HG03135 (cell line): ENCODE data around the gene SPTAN1.
"Not testable (repeated sequence)": the region's sequence is repeated elsewhere in the genome, so short reads cannot be mapped to it uniquely, and the experiment has no call there.

Experiments
- ATAC-seq: cut with Tn5 transposase; IDR thresholded peaks from one replicate; pipeline ENCODE4 v1.9.1; 2021; ENCODE audit warnings: mild to moderate bottlenecking, moderate library complexity; ENCODE audit not compliant: unreplicated experiment

SPTAN1 gene

DNA sequence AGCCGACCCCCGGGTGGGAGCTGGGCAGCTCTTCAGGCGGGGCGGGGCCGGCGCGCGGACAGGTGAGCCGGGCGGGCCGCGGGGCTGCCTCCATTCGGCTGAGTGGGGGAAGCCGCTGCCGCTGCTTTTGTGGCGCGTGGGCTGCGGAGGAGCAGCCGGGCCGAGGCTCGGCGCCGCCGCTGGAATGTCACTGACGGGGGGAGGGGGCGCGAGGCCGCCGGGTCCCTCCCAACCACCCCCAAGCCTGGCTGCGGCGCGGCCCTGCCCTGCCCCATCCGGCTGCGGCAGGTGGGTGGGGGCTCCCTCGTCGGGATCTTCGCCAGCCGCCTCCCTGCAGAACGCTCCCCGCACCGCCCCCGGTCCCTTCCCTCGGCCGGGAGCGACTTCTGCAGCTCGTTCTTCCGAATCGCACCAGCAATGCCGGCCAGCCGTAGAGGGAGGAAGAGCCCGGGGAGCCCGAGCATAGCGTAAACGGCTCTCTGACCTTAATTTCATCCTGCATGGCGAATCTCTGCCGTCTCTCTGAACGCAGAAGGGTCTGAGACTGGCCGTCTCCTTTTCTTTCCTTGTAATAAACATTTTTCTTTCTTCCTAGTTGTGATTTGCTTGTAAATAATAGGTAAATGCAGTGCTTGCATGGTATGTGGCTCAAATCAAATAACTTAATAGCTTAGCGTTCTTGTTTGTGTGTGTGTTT, 505 bp downstream of the SPTAN1 start:
- ATAC-seq = peak; percentile 25

DNA sequence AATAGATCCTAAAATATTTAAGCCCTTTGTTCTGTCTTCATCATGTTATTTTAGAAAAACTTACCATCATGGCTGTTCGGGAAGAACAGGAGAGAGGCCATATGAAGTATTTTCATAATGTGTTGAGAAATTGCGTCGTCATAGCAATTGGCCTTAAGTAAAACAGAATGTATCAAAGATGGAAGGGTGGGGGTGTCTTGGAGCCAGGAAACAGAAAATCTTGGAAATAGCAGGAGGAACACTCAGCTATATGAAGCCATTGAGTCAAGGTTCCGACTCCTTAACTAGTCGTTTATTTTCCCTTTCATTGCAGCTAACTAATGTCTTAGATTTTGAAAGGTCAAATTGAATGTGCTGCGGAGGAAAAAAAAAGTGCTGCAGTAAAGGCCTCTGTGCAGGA, 1.3 kb downstream of the SPTAN1 start:
- no peak for ATAC-seq

DNA sequence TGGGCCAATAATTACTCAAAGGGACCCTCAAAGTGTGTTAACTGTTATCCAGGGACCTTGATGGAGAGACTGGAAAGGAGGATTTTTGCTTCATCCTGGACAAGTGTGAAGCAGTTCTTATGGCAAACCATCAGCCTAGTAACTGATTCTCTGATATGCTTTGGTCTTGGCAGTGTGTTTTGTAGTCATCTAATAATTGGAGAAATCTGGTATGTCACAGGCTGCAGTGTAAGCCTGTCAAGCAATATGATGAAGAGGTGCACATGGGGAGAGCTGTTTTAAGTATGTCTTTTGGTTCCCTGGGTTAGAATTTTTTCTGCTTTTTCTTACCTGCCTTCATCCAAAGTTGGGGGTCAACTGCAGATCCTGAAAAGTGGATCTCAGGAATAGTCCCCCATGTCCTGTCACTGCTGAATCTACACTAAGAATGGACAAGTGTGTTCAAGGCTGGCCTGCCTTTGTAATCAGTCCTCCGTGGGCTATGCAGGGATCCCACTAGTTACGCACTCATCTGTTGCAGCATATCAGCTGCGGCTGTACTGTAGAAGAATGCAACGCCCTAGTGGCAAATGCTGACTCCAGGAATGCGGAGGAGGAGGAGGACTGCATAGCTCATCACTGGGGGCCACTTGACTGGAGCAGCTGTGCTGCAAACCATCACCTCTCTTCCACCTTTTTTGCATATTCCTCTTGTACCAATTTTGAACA, 1.9 kb downstream of the SPTAN1 start:
- no peak for ATAC-seq

DNA sequence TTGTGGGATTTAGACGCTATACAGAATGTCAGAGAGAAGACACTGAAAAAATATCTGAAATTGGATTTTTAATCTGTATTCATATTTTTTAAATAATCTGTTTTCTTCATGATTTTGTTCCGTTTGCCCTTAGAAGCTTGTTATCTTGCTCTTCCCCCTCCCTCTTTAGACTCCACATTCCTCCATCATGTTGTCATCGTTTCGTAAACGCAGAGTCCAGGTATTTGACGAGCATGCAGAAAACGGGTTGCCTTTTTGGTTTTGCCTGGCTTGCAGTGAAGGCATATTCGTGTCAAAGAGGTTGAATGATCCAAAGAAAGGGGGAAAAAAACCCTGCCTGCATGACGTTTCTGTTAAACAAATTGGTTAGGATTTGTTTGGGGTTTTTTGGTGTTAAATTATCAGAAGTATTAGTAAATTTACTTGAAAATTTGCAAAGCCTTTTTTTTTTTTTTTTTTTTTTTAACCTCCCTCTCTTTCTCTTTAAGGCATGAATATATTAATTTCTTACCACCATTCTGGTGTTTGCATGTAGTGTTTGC, 2.9 kb downstream of the SPTAN1 start:
- ATAC-seq = no peak

DNA sequence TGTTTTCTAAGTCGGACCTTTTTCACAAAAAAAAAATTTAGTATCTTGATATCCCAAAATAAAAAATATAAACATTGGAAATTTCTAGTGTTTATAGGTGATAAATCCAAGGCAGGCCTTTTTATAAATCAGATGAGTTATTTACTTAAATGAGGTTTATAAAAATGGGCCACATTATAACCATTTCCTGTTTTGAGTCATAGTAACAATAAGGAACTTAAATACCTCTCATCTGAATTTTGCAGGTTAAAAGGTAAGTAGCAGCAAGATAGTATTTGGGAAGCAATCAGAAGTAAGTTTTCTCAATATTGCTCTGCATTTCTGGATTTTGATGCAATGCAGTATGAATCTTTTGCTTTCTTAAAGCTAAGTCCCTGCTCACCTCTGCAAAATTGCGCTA, 3.9 kb downstream of the SPTAN1 start:
- no peak for ATAC-seq

DNA sequence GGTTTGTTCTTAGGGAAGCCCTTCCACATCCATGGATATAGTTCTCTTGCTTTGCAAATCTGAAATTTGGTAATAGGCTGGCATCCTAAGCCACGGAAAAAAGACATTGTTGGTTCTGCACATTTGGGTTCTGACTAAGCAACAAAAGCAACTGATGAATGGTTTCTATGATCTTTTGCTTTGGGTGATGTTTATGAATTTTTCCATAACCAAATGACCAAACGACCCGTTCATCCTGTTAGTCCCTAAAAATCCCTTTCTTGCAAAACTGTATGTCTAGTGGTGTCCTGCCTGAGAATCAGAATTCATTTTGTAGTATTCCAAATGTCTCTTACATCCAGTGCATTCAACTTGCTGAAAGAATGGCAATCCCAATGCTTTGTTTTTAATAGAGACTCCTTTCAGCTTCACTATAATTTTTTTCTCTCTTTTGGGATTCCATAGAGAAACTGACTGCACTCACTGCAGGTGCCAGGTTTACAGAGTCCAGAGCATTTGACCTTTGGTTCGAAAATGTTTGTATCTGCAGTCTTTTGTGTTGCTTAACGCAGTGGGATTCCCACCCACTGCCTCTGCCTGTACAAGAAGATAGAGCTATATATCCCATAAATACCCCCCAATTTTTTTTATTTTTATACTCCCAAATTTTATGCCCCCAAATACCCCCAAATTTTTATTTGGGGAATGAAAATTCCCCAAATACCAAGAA, 4.7 kb downstream of the SPTAN1 start:
- ATAC-seq = no peak

DNA sequence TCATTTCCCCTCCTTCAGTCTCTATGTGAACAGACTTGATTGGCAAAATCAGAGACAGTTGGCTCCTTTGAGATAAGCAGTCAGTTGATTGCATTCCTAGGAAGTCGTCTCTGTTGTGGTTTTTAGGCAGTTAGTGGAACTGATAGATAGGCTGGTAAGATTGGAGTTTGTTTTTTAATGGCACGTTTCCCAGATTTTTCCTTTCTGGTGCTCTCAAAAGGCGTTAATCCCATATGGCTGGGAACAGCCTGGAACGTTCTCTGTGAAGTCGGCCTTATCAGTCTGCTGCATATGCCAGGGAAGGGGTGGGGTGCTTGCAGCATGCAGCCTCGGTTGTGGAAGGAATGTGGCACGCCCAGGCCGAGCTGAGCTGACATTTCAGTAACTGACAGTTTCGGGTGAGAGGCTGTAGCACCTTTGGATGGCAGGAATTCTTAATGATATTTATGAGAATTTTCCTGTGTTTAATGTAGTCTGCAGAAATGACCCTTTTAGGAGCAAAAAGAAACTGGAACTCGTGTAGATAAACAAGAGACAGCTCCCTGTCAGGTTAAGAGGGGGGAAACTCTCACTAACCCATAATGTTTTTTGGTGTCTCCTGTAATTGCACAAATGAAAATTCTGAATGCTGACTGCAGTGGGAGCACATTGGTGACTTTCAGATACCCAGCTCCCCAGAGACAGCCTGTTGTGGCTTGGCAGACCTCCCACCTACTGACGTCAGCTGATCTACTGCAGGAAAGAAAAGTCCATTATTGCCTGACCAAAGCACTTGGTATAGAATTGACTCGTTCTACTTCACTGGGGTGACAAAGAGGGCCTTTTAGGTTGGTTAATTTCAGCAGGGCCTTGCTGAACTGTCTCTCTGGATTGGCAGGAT, 6.3 kb downstream of the SPTAN1 start:
- ATAC-seq = peak; percentile 72

DNA sequence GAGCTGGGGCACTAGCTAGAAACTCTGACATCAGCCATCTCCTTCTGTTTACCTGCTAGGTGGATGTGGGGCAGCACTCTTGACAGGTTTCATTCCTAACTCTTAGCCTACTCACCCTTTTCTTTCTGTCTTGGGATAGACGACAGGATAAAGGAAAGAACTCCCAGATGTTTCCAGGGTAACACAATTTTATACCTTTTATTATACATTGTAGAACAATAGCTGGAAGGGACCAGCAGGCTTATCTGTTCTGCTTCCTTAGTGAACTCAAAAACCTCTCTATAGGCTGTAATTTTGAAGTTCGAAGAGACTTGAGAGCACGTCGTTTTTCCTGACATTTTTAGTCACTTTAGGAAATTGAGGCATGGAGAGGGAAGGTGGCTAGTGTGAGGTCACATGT, 13.2 kb downstream of the SPTAN1 start:
- ATAC-seq = no peak

DNA sequence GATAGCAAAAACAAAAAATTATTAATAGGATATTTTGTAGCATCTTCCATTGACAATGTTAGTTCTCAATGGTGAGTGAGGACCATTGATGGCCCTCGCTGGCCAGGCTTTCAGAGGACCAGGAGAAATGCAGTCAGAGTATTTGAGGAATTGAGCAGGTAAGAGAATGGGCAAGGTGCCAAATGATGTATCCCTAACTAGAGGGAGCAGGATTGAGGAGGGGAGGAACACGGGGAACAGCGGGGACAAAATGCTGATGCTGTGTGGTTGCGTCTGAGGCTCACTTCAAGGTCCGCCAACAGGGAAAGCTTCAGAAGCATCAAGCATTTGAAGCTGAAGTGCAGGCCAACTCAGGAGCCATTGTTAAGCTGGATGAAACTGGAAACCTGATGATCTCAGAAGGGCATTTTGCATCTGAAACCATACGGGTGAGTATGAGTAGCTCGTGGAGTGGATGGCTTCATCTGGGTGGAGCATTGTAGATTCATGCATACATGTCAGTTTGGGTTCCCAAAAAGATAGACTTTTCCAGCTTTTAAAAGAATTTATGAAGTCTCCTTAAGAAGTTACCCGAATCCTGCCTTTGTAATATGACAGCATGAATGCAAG, 16.2 kb downstream of the SPTAN1 start:
- no peak for ATAC-seq

DNA sequence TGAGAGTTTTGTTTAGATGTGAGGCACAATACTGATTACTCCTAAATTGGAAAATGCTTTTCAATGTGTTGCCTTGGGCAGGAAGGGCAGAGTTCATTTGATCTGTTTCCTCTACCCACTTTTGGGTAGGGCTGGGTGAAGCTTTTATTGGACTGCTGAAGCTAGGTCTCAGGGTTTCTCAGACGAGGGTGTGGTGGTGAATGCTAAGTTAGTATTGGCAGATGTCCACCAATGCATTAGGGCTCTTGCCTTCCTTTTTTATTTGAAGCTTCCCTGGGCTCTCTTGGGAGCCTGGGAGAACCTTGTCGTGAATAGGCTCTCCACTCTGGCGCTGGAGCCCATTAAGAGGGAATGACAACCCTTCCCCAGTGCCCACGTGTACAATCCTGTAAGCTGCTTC, 23.1 kb downstream of the SPTAN1 start:
- no peak for ATAC-seq

DNA sequence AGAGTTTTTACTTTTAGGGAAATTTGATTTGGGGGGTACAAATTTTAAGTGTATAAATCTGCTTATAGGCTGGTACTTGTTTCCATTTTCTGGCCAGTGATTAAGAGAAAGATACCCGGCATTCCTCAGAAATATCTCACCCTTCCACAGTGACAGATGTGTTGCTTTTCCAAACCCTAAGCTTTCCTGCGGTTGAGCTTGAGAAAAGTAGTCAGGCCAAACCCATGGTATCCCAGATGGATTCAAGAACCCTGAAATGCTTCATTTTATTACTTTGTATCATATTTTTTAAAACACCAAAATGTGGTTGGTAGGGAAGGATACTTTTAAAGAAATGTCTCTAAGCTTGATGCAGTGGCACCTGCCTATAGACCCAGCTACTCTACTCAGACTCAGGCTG, 23.5 kb downstream of the SPTAN1 start:
- ATAC-seq = no peak

DNA sequence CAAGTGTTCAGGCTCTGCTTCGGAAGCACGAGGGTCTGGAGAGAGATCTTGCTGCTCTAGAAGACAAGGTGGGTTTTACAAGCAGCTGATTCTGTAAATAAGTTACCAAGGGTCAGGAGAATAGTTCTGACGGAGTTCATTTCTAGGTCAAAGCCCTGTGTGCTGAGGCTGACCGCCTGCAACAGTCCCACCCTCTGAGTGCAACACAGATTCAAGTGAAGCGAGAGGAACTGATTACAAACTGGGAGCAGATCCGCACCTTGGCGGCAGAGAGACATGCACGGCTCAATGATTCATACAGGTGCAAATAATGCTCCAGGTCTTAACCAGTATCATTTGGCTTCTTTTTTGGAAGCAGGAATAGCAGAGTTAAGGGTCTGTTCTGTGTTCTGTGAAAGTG, 24.8 kb downstream of the SPTAN1 start:
- ATAC-seq = no peak

DNA sequence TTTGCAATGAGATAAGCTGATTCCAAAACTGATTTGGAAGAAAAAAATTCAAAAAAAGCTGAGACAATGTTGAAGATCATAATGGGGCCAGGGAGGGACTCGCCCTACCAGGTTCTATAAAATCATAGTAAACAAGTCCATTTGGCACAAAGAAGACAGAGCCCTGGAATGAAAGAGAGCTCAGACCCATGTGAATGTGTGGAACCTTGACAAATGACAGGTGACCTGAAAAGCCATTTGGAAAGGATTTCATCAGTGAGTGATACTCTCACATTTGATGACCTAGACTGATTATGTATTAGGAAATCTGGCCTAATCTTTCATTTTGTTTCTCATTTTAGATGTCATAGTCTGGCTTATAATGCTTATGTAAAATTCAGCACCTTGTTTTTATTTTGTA, 26.8 kb downstream of the SPTAN1 start:
- ATAC-seq = no peak

DNA sequence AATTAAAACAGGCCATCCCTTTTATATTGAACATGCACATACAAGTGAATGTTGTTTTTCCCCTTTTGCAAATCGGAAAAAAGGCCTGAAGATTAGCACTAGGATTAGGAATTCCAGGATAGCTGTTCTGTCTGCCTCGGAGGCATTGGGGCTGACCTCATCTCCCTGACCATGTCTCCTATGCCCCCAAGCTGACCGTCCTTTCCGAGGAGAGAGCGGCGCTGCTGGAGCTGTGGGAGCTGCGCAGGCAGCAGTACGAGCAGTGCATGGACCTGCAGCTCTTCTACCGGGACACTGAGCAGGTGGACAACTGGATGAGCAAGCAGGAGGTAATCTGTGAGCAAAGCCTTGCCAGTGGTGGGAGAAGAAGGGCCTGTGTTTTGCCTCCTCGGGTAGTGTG, 28.3 kb downstream of the SPTAN1 start:
- no peak for ATAC-seq

DNA sequence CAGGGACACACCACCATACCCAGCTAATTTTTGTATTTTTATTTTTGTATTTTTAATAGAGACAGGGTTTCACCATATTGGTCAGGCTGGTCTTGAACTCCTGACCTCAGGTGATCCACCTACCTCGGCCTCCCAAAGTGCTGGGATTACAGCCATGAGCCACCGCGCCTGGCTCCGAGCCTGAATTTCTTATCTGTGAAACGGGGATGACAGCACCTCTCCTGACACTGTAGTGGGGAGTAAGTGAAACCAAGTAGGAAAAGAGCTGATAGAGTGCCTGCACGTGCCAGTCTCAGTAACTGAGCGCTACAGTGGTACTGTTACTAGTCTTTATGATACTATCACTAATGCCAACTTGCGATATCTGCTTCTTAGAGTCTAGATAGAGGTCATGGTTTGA, 32.8 kb downstream of the SPTAN1 start:
- not testable (repeated sequence) for ATAC-seq

DNA sequence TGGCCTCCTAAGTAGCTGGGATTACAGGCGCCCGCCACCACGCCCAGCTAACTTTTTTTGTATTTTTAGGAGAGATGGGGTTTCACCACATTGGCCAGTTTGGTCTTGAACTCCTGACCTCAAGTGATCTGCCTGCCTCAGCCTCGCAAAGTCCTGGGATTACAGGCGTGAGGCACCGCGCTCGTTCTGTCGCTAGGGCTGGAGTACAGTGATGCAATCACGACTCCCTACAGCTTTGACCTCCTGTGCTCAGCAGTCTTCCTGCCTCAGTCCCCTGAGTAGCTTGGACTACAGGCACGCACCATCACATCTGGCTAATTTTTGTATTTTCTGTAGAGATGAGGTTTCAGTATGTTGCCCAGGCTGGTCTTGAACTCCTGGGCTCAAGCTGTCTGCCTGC, 34.5 kb downstream of the SPTAN1 start:
- not testable (repeated sequence) for ATAC-seq

DNA sequence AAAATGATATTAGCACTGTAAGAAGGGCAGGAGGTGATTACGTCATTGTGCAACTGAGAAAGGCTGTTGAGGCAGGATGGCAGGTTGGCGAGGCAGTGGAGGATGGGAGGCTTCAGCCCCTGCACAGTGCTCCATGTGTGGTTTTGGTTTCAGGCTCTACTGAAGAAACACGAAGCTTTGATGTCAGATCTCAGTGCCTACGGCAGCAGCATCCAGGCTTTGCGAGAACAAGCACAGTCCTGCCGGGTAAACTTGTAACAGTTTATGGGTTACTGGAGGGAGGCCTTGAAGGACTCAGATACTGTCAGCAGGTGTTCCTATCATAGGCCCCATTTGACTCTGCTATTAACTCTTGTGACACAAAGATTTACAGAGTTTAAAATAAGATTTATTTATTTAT, 35.1 kb downstream of the SPTAN1 start:
- ATAC-seq = no peak

DNA sequence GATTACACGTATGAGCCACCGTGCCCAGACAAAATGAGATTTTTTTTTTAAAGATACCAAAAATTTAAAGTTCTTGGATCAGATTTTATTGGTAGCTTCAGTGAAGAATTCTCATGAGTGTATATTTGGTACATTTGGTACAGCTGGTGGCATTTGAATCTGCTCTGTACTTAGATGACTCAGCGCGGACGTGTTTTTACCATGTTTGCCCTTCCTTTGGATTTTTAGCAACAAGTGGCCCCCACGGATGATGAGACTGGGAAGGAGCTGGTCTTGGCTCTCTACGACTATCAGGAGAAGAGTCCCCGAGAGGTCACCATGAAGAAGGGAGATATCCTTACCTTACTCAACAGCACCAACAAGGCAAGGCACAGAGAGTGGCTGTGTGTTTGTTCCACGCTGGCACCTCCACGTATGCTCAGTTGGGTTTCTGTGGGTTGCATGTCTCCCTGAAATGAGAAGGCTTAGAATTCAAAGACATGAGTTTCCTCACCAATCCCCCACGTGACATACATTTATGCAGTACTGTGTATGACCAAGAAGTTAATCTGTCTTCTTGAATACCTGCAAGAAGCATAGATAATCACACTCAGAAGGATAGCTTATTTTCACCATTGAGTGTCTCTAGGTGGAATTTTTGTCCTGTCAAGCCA, 36.3 kb downstream of the SPTAN1 start:
- ATAC-seq = no peak

DNA sequence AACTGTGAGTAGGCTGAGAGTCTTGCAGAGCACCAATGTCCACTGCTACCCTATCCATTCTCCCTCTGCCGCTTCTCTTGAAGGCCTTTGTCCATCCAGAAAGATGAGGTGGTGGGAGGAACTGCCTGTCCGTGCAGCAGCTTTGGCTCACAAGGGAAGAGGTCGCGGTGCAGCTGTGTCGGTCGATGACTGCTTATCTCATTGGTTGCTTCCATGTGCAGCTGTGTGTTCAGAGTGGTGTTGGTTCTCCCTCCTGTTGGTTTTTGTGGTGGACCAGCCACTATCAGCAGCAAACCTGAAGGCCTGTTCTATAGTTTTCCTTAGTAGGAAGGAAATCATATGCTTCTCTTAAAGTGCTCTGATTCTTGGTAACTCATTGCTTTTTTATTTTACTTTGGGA, 40.7 kb downstream of the SPTAN1 start:
- no peak for ATAC-seq

DNA sequence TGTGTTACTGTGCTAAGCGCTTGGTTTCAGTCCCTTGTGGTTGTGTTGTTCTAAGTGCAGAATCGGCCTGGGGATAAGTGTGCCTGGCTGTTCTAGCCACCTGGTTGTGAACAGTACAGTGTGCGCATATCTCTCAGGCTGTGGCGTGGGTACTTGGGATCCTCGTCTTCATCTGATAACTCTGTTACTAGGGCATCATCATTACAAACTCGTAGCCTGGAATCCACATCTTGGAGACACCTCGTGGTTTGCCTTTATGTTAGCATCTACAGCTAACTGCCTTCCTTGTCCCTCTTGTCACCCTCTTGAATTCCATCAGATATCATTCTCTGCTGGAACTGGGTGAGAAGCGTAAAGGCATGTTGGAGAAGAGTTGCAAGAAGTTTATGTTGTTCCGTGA, 41.5 kb downstream of the SPTAN1 start:
- ATAC-seq = no peak
